Ishikawa (cell line): ENCODE results near the gene STPG1.

ENCODE experiments used
- YY1 ChIP-seq: IDR thresholded peaks from 2 replicates; pipeline ENCODE4 v1.6.1; 2012; ENCODE audit warnings: low read depth
- TF ChIP-seq, protein P1 (sequence below): IDR thresholded peaks from 2 replicates; pipeline ENCODE4 v1.6.1; 2012; ENCODE audit warnings: low read depth, mild to moderate bottlenecking

GRCh38 chr1:24426744-24427544, 13.4 kb upstream of the STPG1 start:
- TF ChIP-seq, protein P1, sequence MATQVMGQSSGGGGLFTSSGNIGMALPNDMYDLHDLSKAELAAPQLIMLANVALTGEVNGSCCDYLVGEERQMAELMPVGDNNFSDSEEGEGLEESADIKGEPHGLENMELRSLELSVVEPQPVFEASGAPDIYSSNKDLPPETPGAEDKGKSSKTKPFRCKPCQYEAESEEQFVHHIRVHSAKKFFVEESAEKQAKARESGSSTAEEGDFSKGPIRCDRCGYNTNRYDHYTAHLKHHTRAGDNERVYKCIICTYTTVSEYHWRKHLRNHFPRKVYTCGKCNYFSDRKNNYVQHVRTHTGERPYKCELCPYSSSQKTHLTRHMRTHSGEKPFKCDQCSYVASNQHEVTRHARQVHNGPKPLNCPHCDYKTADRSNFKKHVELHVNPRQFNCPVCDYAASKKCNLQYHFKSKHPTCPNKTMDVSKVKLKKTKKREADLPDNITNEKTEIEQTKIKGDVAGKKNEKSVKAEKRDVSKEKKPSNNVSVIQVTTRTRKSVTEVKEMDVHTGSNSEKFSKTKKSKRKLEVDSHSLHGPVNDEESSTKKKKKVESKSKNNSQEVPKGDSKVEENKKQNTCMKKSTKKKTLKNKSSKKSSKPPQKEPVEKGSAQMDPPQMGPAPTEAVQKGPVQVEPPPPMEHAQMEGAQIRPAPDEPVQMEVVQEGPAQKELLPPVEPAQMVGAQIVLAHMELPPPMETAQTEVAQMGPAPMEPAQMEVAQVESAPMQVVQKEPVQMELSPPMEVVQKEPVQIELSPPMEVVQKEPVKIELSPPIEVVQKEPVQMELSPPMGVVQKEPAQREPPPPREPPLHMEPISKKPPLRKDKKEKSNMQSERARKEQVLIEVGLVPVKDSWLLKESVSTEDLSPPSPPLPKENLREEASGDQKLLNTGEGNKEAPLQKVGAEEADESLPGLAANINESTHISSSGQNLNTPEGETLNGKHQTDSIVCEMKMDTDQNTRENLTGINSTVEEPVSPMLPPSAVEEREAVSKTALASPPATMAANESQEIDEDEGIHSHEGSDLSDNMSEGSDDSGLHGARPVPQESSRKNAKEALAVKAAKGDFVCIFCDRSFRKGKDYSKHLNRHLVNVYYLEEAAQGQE = no peak
- TF ChIP-seq YY1 = no peak
